ENCODE results near the gene OLR1.
"Not testable (repeated sequence)": the region's sequence is repeated elsewhere in the genome, so short reads cannot be mapped to it uniquely, and the experiment has no call there.

Gene OLR1

GRCh38 chr12:10210225-10210624, 38.3 kb upstream of the OLR1 start:
- Mint-ChIP-seq H3K9me3 (no peaks in the 10 kb centered on the region), H3K27ac (no peak overlapping the region), H3K4me3 (no peak overlapping the region), H3K27me3 (no peaks in the 10 kb centered on the region), H3K4me1 (ENCODE audit: low read depth in 2 of 2) (peaks cover 18 to 24% of the 10 kb centered on the region in 2 donors), H3K36me3 (ENCODE audit: insufficient read depth) (peaks cover 39% of the 10 kb centered on the region)
- DNase-seq (no peak), ATAC-seq (replicated peaks) (no peak)

- no peaks in the 10 kb centered on the region for H3K9me3 Mint-ChIP-seq
- no peak for ATAC-seq (replicated peaks)
- H3K27me3 Mint-ChIP-seq: no peaks in the 10 kb centered on the region
- no peak for DNase-seq
- H3K27ac Mint-ChIP-seq: no peak overlapping the region
- peaks cover 4% of the 10 kb centered on the region in 2 donors for H3K4me1 Mint-ChIP-seq (ENCODE audit: low read depth in 2 of 2)
- H3K36me3 Mint-ChIP-seq (ENCODE audit: insufficient read depth): peaks cover 8% of the 10 kb centered on the region
- H3K4me3 Mint-ChIP-seq: no peak overlapping the region
Observed at GRCh38 chr12:10207136-10207535, 35.2 kb upstream of the OLR1 start.

- Mint-ChIP-seq H3K27me3 (peaks cover 0 to 8% of the 10 kb centered on the region in 2 donors), H3K4me1 (ENCODE audit: low read depth in 2 of 2) (no peaks in the 10 kb centered on the region)
- no peak for DNase-seq
Observed at GRCh38 chr12:10205220-10205807, 33.4 kb upstream of the OLR1 start.

GRCh38 chr12:10204495-10204894, 32.6 kb upstream of the OLR1 start:
- not testable (repeated sequence) for H3K4me3 Mint-ChIP-seq; H3K9me3 Mint-ChIP-seq; H3K4me1 Mint-ChIP-seq (ENCODE audit: low read depth in 2 of 2); ATAC-seq (replicated peaks); H3K27me3 Mint-ChIP-seq; H3K27ac Mint-ChIP-seq; DNase-seq; H3K36me3 Mint-ChIP-seq (ENCODE audit: insufficient read depth)

More at GRCh38 chr12:10205220-10205807, 33.4 kb upstream of the OLR1 start:
- Mint-ChIP-seq H3K36me3 (ENCODE audit: insufficient read depth) (no peaks in the 10 kb centered on the region), H3K27ac (no peak overlapping the region), H3K9me3 (no peaks in the 10 kb centered on the region), H3K4me3 (no peak overlapping the region)
- no peak for ATAC-seq (replicated peaks)

GRCh38 chr12:10197879-10198278, 25.9 kb upstream of the OLR1 start:
- ATAC-seq (replicated peaks) (peak; percentile 76), DNase-seq (no peak)
- Mint-ChIP-seq H3K36me3 (ENCODE audit: insufficient read depth) (no peaks in the 10 kb centered on the region), H3K4me3 (no peak overlapping the region), H3K27me3 (peaks cover 0 to 15% of the 10 kb centered on the region in 2 donors), H3K9me3 (no peaks in the 10 kb centered on the region), H3K4me1 (ENCODE audit: low read depth in 2 of 2) (peaks cover 4 to 9% of the 10 kb centered on the region in 2 donors), H3K27ac (no peak overlapping the region)

- no peak overlapping the region for H3K4me3 Mint-ChIP-seq
- H3K4me1 Mint-ChIP-seq (ENCODE audit: low read depth in 2 of 2): peaks cover 4 to 9% of the 10 kb centered on the region in 2 donors
- no peaks in the 10 kb centered on the region for H3K36me3 Mint-ChIP-seq (ENCODE audit: insufficient read depth)
- peak overlapping the region; percentile 18 to 28 for H3K27ac Mint-ChIP-seq
- H3K27me3 Mint-ChIP-seq: peaks cover 0 to 7% of the 10 kb centered on the region in 2 donors
- no peaks in the 10 kb centered on the region for H3K9me3 Mint-ChIP-seq
- ATAC-seq (replicated peaks) (peak; percentile 80), DNase-seq (no peak)
Observed at GRCh38 chr12:10196210-10196609, 24.3 kb upstream of the OLR1 start.

- H3K27me3 Mint-ChIP-seq: peaks cover 4 to 7% of the 10 kb centered on the region in 2 donors
- ATAC-seq (replicated peaks): no peak
Observed at GRCh38 chr12:10194160-10194670, 22.3 kb upstream of the OLR1 start.

GRCh38 chr12:10191865-10192264, 19.9 kb upstream of the OLR1 start:
- no peak for DNase-seq
- Mint-ChIP-seq H3K27me3 (peaks cover 4 to 13% of the 10 kb centered on the region in 2 donors), H3K4me3 (no peak overlapping the region), H3K36me3 (ENCODE audit: insufficient read depth) (no peaks in the 10 kb centered on the region), H3K4me1 (ENCODE audit: low read depth in 2 of 2) (peaks cover 8 to 13% of the 10 kb centered on the region in 2 donors), H3K9me3 (no peaks in the 10 kb centered on the region), H3K27ac (no peak overlapping the region)
- ATAC-seq (replicated peaks): no peak

More at GRCh38 chr12:10194160-10194670, 22.3 kb upstream of the OLR1 start:
- no peaks in the 10 kb centered on the region for H3K36me3 Mint-ChIP-seq (ENCODE audit: insufficient read depth)
- H3K4me1 Mint-ChIP-seq (ENCODE audit: low read depth in 2 of 2): peaks cover 8 to 13% of the 10 kb centered on the region in 2 donors
- no peak overlapping the region for H3K4me3 Mint-ChIP-seq
- H3K27ac Mint-ChIP-seq: no peak overlapping the region
- DNase-seq: no peak
- no peaks in the 10 kb centered on the region for H3K9me3 Mint-ChIP-seq

- ATAC-seq (replicated peaks): peak; percentile 99
- Mint-ChIP-seq H3K36me3 (ENCODE audit: insufficient read depth) (no peaks in the 10 kb centered on the region), H3K4me1 (ENCODE audit: low read depth in 2 of 2) (peaks cover 4 to 5% of the 10 kb centered on the region in 2 donors), H3K27ac (no peak overlapping the region), H3K9me3 (no peaks in the 10 kb centered on the region), H3K27me3 (peaks cover 13 to 24% of the 10 kb centered on the region in 2 donors), H3K4me3 (no peak overlapping the region)
- peak; percentile 42 to 53 (median 44) for DNase-seq
Observed at GRCh38 chr12:10190558-10191388, 18.8 kb upstream of the OLR1 start.

GRCh38 chr12:10189653-10190052, 17.7 kb upstream of the OLR1 start:
- H3K27ac Mint-ChIP-seq: no peak overlapping the region
- H3K9me3 Mint-ChIP-seq: no peaks in the 10 kb centered on the region
- ATAC-seq (replicated peaks) (no peak), DNase-seq (no peak)
- no peak overlapping the region for H3K4me3 Mint-ChIP-seq
- no peaks in the 10 kb centered on the region for H3K36me3 Mint-ChIP-seq (ENCODE audit: insufficient read depth)
- peaks cover 23 to 36% of the 10 kb centered on the region in 2 donors for H3K27me3 Mint-ChIP-seq
- peaks cover 4 to 5% of the 10 kb centered on the region in 2 donors for H3K4me1 Mint-ChIP-seq (ENCODE audit: low read depth in 2 of 2)

GRCh38 chr12:10186958-10187357, 15.0 kb upstream of the OLR1 start:
- not testable (repeated sequence) for H3K4me1 Mint-ChIP-seq (ENCODE audit: low read depth in 2 of 2); ATAC-seq (replicated peaks); H3K9me3 Mint-ChIP-seq; H3K4me3 Mint-ChIP-seq; H3K36me3 Mint-ChIP-seq (ENCODE audit: insufficient read depth); H3K27ac Mint-ChIP-seq; DNase-seq
- H3K27me3 Mint-ChIP-seq: peaks cover 35 to 46% of the 10 kb centered on the region in 2 donors

- Mint-ChIP-seq H3K9me3 (no peaks in the 10 kb centered on the region), H3K4me3 (no peak overlapping the region), H3K4me1 (ENCODE audit: low read depth in 2 of 2) (peaks cover 4 to 5% of the 10 kb centered on the region in 2 donors), H3K27me3 (peaks cover 35 to 50% of the 10 kb centered on the region in 2 donors), H3K27ac (no peak overlapping the region), H3K36me3 (ENCODE audit: insufficient read depth) (no peaks in the 10 kb centered on the region)
- no peak for DNase-seq
- no peak for ATAC-seq (replicated peaks)
Observed at GRCh38 chr12:10186299-10186698, 14.4 kb upstream of the OLR1 start.

GRCh38 chr12:10184261-10184843, 12.4 kb upstream of the OLR1 start:
- H3K27ac Mint-ChIP-seq: no peak overlapping the region
- no peaks in the 10 kb centered on the region for H3K4me1 Mint-ChIP-seq (ENCODE audit: low read depth in 2 of 2)
- no peaks in the 10 kb centered on the region for H3K9me3 Mint-ChIP-seq
- H3K36me3 Mint-ChIP-seq (ENCODE audit: insufficient read depth): no peaks in the 10 kb centered on the region
- DNase-seq (no peak), ATAC-seq (replicated peaks) (no peak)
- H3K4me3 Mint-ChIP-seq: no peak overlapping the region
- H3K27me3 Mint-ChIP-seq: peaks cover 35 to 66% of the 10 kb centered on the region in 2 donors
